ENCODE results near the gene CYP46A1.

CYP46A1 gene

DNA sequence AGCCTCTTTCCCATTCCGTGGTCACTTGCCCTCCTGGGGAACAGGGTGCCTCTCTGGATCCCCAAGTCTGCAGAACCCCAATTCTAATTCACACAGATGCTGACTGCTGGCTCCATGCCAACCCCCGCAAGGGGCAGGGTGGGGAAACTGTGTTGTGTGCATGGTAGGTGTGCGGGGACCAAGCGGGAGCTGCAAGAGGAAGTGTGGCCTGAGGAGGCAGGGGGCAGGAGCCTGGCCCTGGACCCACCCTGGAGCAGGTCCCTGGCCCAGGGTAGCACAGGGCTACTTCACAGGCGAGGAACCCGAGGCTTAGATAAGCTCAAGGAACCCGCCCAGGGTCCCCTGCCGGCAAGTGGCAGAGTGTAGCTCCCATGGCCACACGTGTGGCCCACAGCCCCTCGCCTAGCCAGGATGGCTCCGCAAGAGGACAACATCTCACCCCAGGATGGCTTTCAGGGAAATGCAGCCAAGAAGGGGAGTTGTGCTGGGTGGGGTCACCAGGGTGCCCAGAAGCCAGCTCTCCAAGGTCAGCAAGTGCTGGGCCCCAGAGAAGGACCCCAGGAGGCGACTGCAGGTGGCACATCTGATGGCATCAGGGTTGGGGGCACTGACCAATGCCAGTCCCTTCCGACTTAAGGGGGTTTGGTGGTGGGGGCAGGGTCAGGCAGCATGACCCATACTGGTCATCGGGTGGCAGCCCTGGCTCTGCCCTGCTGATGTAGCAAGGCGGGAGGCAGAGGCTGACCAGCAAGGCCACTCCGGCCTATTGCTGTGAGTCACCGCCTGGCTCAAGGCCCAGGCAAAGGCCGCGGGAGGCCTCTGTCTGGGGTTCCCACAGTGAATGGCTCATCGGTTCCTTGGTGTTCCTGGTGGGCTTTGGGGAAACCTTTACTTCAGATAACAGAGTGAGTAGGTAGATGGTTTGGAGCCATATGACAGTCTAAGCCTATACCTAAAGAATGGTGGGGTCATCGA is 71.8 kb downstream of the CYP46A1 start:
- no peak overlapping the region for H3K4me3 ChIP-seq (ENCODE audit: low read depth, low read length)
- TF ChIP-seq CTCF (IDR thresholded peaks at IDR 0.05; ENCODE audit: low read depth, low read length): no peak

GRCh38 chr14:99756796-99757195 is 72.7 kb downstream of the CYP46A1 start:
- TF ChIP-seq CTCF (IDR thresholded peaks at IDR 0.05; ENCODE audit: low read depth, low read length): no peak
- no peak overlapping the region for H3K4me3 ChIP-seq (ENCODE audit: low read depth, low read length)

DNA sequence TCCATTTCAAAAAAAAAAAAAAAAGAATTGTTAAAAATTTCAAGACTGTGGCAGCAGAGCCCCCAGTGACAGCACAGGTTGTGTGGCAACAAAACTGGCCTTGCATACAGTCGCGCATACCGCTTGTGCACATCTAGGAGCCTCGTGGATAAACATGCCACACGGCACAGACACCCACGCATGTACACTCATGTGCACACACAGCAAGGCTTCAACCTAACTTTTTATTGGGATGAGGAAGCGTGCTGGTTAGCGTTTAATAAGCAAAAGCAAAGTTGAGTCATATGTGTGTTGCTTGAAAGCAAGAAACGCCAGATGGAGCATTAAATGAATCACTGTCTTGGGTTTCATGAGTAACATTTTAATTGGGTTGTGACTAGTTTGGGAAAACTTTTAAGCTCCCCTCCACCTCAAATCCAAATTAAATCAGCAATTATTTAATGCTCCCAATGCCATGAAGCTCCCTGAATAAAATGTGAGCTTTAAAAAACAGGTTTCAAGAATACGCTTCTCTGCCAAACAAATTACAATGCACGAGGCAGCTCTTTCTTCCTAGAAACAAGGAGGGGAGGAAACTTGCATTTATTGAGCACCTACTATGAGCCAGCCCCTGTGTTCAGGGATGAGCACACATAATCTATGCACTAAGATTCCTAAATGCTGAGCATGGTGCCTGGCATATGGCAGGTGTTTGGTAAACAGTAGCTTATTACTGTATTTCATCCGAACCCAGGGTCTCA is 73.4 kb downstream of the CYP46A1 start:
- TF ChIP-seq CTCF (IDR thresholded peaks at IDR 0.05; ENCODE audit: low read depth, low read length): no peak
- H3K4me3 ChIP-seq (ENCODE audit: low read depth, low read length): no peak overlapping the region

DNA sequence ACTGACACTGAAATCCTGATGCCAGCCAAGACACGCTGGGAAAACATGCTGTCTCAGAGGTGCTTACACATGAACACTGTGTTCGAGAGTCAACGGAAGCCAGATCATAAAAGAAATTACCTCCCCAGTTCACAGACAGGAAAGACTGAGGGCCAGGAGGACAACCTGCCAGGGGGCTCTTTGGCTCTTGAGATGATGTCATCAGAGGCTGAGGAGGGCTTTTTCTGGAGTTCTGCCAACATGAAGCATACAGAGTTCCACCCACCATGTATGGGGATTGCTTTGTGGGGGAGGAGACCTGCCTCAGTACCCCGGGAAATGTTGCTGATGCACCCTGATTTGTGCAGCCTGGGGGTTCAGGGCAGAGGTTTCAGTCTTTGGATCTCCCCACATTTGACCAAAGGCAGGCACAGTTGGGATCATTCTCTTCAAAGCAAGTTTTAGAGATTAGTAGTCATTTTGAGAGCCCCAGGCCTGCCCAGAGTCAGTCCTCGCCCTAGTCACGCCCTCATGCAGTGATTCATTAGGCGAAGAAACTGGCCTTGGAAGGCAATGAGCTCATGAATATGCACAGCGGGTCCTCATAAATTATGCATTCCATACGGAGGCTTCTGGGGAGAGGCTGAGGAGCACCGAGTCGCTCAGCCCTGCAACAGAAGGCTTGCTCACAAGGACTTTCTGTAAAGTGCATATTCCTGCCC is 74.2 kb downstream of the CYP46A1 start:
- no peak overlapping the region for H3K4me3 ChIP-seq (ENCODE audit: low read depth, low read length)
- TF ChIP-seq CTCF (IDR thresholded peaks at IDR 0.05; ENCODE audit: low read depth, low read length): no peak

GRCh38 chr14:99758872-99759545 is 74.9 kb downstream of the CYP46A1 start:
- no peak overlapping the region for H3K4me3 ChIP-seq (ENCODE audit: low read depth, low read length)
- no peak for TF ChIP-seq CTCF (IDR thresholded peaks at IDR 0.05; ENCODE audit: low read depth, low read length)

- no peak overlapping the region for H3K4me3 ChIP-seq (ENCODE audit: low read depth, low read length)
- no peak for TF ChIP-seq CTCF (IDR thresholded peaks at IDR 0.05; ENCODE audit: low read depth, low read length)
Observed at GRCh38 chr14:99759546-99759925, 75.4 kb downstream of the CYP46A1 start.

Data from WI38 (cell line).